Muscle layer of duodenum (tissue), 2 donors: ENCODE measurements around the gene WASHC3.
"Not testable (repeated sequence)": the region's sequence is repeated elsewhere in the genome, so short reads cannot be mapped to it uniquely, and the experiment has no call there.

ENCODE experiments used
- H3K27ac ChIP-seq: one replicate; pipeline ENCODE4 v1.7.0; 2013; ENCODE audit warnings: mild to moderate bottlenecking, low read length
- H3K27me3 ChIP-seq: one replicate; pipeline ENCODE4 v1.7.0; 2013; ENCODE audit warnings: low read depth, mild to moderate bottlenecking, control low read depth, low read length
- H3K36me3 ChIP-seq, 2 donors: one replicate each; pipeline ENCODE4 v1.7.0; 2013; ENCODE audit warnings: low read length in 2 of 2, control low read depth in 1 of 2, mild to moderate bottlenecking in 1 of 2; ENCODE audit not compliant: insufficient read depth in 2 of 2, control insufficient read depth in 1 of 2
- H3K4me1 ChIP-seq, 2 donors: one replicate each; pipeline ENCODE4 v1.7.0; 2013; ENCODE audit warnings: low read length in 2 of 2, mild to moderate bottlenecking in 2 of 2, control low read depth in 1 of 2, moderate library complexity in 1 of 2; ENCODE audit not compliant: insufficient read depth in 2 of 2, control insufficient read depth in 1 of 2
- H3K4me3 ChIP-seq, 2 donors: one replicate each; pipeline ENCODE4 v1.7.0; 2013; ENCODE audit warnings: low read length in 2 of 2, low read depth in 1 of 2, mild to moderate bottlenecking in 1 of 2
- H3K9me3 ChIP-seq, 2 donors: one replicate each; pipeline ENCODE4 v1.7.0; 2013; ENCODE audit warnings: low read length in 2 of 2, control low read depth in 1 of 2, mild to moderate bottlenecking in 1 of 2; ENCODE audit not compliant: control insufficient read depth in 1 of 2
- donor health status: healthy.

The WASHC3 gene

DNA sequence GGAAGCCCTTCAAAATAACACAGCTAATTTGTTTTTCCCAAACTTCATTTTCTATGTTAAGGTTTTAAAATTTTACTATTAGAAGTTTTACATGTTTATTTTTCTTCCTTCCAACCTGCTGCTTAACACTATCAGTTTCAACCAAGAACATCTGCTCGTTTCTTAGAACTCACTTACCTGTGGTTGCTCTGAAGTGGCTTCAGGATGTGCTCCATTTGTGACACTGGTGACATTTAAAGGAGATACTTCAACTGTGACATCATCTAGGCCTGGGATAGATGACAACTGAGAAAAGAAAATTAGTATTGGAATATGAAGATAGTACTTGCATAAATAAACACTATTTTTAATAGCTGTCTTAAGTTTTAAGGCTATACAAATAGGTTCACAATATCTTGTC is 17.9 kb downstream of the WASHC3 start:
- Histone ChIP-seq H3K36me3 (peaks cover 14 to 49% of the 10 kb centered on the region in 2 donors), H3K27ac (no peak overlapping the region)

GRCh38 chr12:102033991-102034745 is 27.6 kb downstream of the WASHC3 start:
- Histone ChIP-seq H3K27me3 (no peaks in the 10 kb centered on the region), H3K4me1 (no peaks in the 10 kb centered on the region), H3K4me3 (no peak overlapping the region), H3K36me3 (peaks cover 10 to 57% of the 10 kb centered on the region in 2 donors), H3K9me3 (no peaks in the 10 kb centered on the region), H3K27ac (no peak overlapping the region)

More for the DNA sequence above, 17.9 kb downstream of the WASHC3 start:
- Histone ChIP-seq H3K4me3 (no peak overlapping the region), H3K27me3 (no peaks in the 10 kb centered on the region), H3K4me1 (no peaks in the 10 kb centered on the region), H3K9me3 (no peaks in the 10 kb centered on the region)

- Histone ChIP-seq H3K27ac (no peak overlapping the region), H3K4me3 (no peak overlapping the region), H3K4me1 (no peaks in the 10 kb centered on the region), H3K9me3 (no peaks in the 10 kb centered on the region), H3K36me3 (peaks cover 10 to 46% of the 10 kb centered on the region in 2 donors), H3K27me3 (no peaks in the 10 kb centered on the region)
These were observed 29.9 kb downstream of the WASHC3 start for GRCh38 chr12:102031852-102032251.

GRCh38 chr12:102029141-102029540 is 32.6 kb downstream of the WASHC3 start:
- peaks cover 0 to 26% of the 10 kb centered on the region in 2 donors for H3K36me3 ChIP-seq
- H3K4me1 ChIP-seq = peaks cover 0 to 6% of the 10 kb centered on the region in 2 donors
- no peaks in the 10 kb centered on the region for H3K27me3 ChIP-seq
- H3K27ac ChIP-seq = peak overlapping the region; percentile 1
- H3K4me3 ChIP-seq = no peak overlapping the region
- no peaks in the 10 kb centered on the region for H3K9me3 ChIP-seq

DNA sequence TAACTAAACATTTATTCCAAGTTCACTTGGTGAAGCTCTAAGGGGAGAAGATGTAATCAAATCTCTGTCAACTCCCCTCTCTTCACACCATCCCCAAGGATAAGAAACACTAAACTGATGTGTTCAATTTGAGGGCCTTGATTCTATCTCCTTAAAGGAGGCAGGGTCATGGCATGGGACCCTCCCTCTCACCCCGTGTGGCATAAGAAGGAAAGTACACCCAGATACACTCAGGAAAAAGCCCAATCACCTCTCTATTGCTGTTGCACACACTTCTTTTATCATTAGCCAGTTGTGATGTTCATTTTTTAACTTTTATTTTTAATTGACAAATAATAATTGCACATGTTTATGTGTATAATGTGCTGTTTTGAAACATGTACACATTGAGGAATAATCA is 35.1 kb downstream of the WASHC3 start:
- Histone ChIP-seq H3K27me3 (no peaks in the 10 kb centered on the region), H3K4me3 (no peak overlapping the region), H3K9me3 (no peaks in the 10 kb centered on the region), H3K4me1 (peaks cover 0 to 11% of the 10 kb centered on the region in 2 donors), H3K27ac (no peak overlapping the region), H3K36me3 (peaks cover 0 to 3% of the 10 kb centered on the region in 2 donors)

DNA sequence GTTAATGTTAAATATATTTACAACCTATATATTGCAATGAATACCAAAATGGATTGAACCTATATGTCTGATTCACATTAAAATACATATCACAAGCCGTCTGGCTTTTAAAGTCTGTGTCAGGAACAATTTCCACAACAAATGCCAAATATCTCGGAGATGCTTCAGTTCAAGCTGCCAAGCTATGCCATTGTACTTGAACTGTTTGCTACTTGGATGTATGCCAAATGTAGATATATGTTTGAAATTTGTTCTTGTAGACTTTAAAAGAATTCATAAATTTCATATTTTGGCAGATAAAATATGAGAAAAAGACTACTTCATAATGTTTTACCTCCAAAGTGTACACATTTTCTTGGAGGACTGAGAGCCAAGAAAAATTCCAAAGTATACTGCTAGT is 37.0 kb downstream of the WASHC3 start:
- Histone ChIP-seq H3K27ac (no peak overlapping the region), H3K36me3 (no peaks in the 10 kb centered on the region), H3K9me3 (no peaks in the 10 kb centered on the region), H3K4me3 (no peak overlapping the region), H3K27me3 (no peaks in the 10 kb centered on the region), H3K4me1 (peaks cover 0 to 18% of the 10 kb centered on the region in 2 donors)

DNA sequence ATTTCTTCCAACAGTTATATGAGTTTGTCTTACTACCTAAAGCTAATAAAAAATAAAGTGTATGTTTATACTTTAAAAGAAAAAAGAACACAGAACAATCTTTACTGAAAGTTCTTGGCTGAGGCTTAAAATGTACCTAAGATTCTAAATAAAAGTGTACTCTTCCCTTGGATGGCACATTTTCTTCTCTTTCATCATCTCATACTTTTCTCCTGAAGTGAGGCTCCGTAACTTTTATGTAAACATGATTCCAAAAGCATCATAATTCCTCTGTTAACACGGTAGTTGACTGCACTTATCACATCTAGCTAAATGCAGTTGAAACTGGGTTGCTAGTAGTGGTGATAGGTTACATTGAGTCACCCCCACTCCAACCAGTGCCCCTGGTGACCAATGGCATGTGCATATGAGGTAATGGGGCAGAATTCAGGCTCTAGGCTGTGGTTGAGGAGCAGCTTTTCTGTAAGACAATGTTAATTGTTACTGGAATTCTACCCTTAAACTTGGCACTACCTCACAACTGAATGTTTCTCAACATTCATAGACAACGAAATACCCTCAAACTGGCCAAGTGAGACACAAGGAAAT is 38.4 kb downstream of the WASHC3 start:
- H3K36me3 ChIP-seq = no peaks in the 10 kb centered on the region
- peaks cover 0 to 18% of the 10 kb centered on the region in 2 donors for H3K4me1 ChIP-seq
- H3K9me3 ChIP-seq = no peaks in the 10 kb centered on the region
- H3K27me3 ChIP-seq = no peaks in the 10 kb centered on the region
- peak overlapping the region; percentile 16 for H3K27ac ChIP-seq
- no peak overlapping the region for H3K4me3 ChIP-seq

DNA sequence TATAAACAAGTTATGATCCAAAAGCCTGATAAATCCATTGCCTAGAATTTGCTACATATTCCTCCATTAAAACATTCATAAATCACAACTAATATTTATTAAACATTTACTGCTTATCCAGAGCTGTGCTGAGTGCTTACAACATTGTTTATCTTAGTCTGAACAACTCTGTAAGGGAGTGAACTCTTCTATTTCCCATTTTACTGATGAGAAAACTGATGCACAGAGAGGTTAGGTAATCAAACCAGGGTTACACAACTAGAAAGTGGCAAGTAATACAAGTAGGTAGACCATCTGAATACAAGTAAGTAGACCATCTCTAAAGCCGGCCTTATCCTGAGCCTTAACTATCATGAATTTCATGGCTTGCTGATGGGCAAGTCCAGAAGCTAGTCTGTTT is 39.5 kb downstream of the WASHC3 start:
- peaks cover 0 to 18% of the 10 kb centered on the region in 2 donors for H3K4me1 ChIP-seq
- no peak overlapping the region for H3K27ac ChIP-seq
- H3K4me3 ChIP-seq = no peak overlapping the region
- H3K9me3 ChIP-seq = no peaks in the 10 kb centered on the region
- peaks cover 0 to 5% of the 10 kb centered on the region in 2 donors for H3K36me3 ChIP-seq
- no peaks in the 10 kb centered on the region for H3K27me3 ChIP-seq

DNA sequence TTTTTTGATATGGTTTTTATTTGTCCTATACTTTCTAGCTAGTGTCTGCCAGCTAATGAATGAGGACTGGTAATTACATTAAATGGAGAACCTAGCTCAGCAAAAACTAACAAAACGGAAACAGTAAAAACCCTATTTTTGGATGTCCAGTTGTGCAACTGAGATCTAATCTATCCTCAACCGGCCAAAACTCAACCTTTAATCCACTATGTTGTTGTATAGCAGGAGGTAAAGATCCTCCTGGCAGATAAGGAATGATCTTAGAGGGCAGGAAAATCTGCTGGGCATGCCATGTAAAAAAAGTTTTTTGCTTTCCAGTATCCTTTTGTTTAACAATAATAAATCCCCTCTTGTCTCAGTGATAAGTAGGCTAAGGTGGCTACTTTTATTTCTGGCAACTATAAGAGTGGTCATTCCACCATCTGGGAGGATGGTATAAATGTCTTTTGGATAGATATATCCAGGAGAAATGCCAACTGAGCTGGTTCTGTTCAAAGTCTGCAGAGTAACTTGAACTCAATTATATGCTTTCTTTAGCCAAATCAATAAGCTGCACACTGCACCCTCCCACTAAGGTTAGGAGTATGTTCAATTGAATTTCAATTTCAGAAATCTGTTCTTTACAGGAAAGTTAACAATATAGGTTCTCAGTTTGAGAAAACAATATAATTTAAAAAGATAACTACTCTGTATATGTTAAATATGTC is 40.1 kb downstream of the WASHC3 start:
- Histone ChIP-seq H3K27ac (no peak overlapping the region), H3K9me3 (no peaks in the 10 kb centered on the region)

GRCh38 chr12:102018607-102019006 is 43.2 kb downstream of the WASHC3 start:
- peaks cover 0 to 20% of the 10 kb centered on the region in 2 donors for H3K36me3 ChIP-seq

More for the DNA sequence above, 40.1 kb downstream of the WASHC3 start:
- H3K36me3 ChIP-seq = peaks cover 0 to 10% of the 10 kb centered on the region in 2 donors
- no peak overlapping the region for H3K4me3 ChIP-seq
- no peaks in the 10 kb centered on the region for H3K27me3 ChIP-seq
- peaks cover 0 to 18% of the 10 kb centered on the region in 2 donors for H3K4me1 ChIP-seq

DNA sequence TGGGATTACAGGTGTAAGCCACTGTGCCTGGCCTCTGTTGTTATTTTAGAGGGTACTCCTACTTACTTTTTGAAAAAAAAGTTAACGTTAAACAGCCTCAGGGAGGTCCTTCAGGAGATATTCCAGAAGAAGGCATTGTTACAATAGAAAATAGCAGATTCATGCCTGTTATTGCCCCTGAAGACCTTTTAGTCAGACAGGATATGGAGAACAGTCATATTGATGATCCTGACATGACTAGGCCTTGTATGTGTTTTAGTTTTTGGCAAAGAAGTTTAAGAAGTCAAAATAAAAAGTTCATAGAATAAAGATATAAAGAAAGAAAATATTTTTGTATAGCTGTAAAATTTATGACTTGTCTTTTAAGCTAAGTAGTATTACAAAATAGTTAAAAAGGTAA is 45.3 kb downstream of the WASHC3 start:
- Histone ChIP-seq H3K27me3 (no peaks in the 10 kb centered on the region), H3K27ac (no peak overlapping the region), H3K36me3 (peaks cover 0 to 31% of the 10 kb centered on the region in 2 donors), H3K9me3 (no peaks in the 10 kb centered on the region), H3K4me1 (peaks cover 0 to 4% of the 10 kb centered on the region in 2 donors), H3K4me3 (no peak overlapping the region)

More at GRCh38 chr12:102018607-102019006, 43.2 kb downstream of the WASHC3 start:
- peaks cover 0 to 12% of the 10 kb centered on the region in 2 donors for H3K4me1 ChIP-seq
- H3K27me3 ChIP-seq, H3K4me3 ChIP-seq, H3K9me3 ChIP-seq, H3K27ac ChIP-seq: not testable (repeated sequence)
